NCI-H2029 treated with DMSO at 0.1 percent for 48 hours (cell line): ENCODE results near the gene EFNB1.

Experiments
- DNase-seq: peaks from one replicate; lab custom pipeline; 2025; lab: John Stamatoyannopoulos, UW

The EFNB1 gene

GRCh38 chrX:68843992-68844391 is 15.2 kb downstream of the EFNB1 start:
- no peak for DNase-seq

GRCh38 chrX:68844581-68844980 is 15.8 kb downstream of the EFNB1 start:
- DNase-seq, result no peak

- DNase-seq, result no peak
These were observed 17.7 kb downstream of the EFNB1 start for GRCh38 chrX:68846536-68846935.

GRCh38 chrX:68847172-68847571 is 18.4 kb downstream of the EFNB1 start:
- DNase-seq, result no peak

GRCh38 chrX:68848189-68848940 is 19.5 kb downstream of the EFNB1 start:
- no peak for DNase-seq

- no peak for DNase-seq
These were observed 22.3 kb downstream of the EFNB1 start for GRCh38 chrX:68851082-68851481.

- no peak for DNase-seq
These were observed 23.2 kb downstream of the EFNB1 start for GRCh38 chrX:68852046-68852445.

GRCh38 chrX:68853665-68854251 is 24.9 kb downstream of the EFNB1 start:
- DNase-seq, result no peak

GRCh38 chrX:68865300-68865699 is 36.5 kb downstream of the EFNB1 start:
- DNase-seq, result no peak

- DNase-seq, result no peak
These were observed 37.1 kb downstream of the EFNB1 start for GRCh38 chrX:68865926-68866325.

GRCh38 chrX:68867458-68868112 is 38.8 kb downstream of the EFNB1 start:
- DNase-seq, result no peak

GRCh38 chrX:68868316-68868715 is 39.5 kb downstream of the EFNB1 start:
- no peak for DNase-seq

- DNase-seq, result no peak
These were observed 40.3 kb downstream of the EFNB1 start for GRCh38 chrX:68868902-68869800.

GRCh38 chrX:68870357-68870756 is 41.5 kb downstream of the EFNB1 start:
- no peak for DNase-seq

- DNase-seq, result no peak
These were observed 43.4 kb downstream of the EFNB1 start for GRCh38 chrX:68872171-68872570.

GRCh38 chrX:68874076-68874475 is 45.3 kb downstream of the EFNB1 start:
- no peak for DNase-seq

- no peak for DNase-seq
These were observed 47.9 kb downstream of the EFNB1 start for GRCh38 chrX:68876731-68877130.

- DNase-seq, result no peak
These were observed 48.8 kb downstream of the EFNB1 start for GRCh38 chrX:68877606-68878005.

GRCh38 chrX:68878977-68879645 is 50.3 kb downstream of the EFNB1 start:
- DNase-seq, result no peak

- DNase-seq, result no peak
These were observed 52.2 kb downstream of the EFNB1 start for GRCh38 chrX:68880846-68881552.

GRCh38 chrX:68881911-68882310 is 53.1 kb downstream of the EFNB1 start:
- no peak for DNase-seq
